Ramos (cell line): ENCODE measurements around the gene RYK.

Experiments used
- in situ Hi-C: fragments of 300-500 bp; cut with MboI; formaldehyde crosslinking; loops from one replicate; pipeline ENCODE4 v1.14.3; 2022; ENCODE audit warnings: low sequenced_read_pairs; ENCODE audit not compliant: unreplicated experiment

Gene RYK

GRCh38 chr3:134161898-134162615, 88.6 kb downstream of the RYK start:
- in situ Hi-C loops, result no loop called here

- in situ Hi-C loops, result no loop called here
Measured at GRCh38 chr3:134155446-134155845, 95.2 kb downstream of the RYK start.

GRCh38 chr3:134153761-134154160, 96.9 kb downstream of the RYK start:
- in situ Hi-C loops, result no loop called here

- in situ Hi-C loops, result no loop called here
Measured at GRCh38 chr3:134150476-134150875, 100.2 kb downstream of the RYK start.

- in situ Hi-C loops, result no loop called here
Measured at GRCh38 chr3:134149286-134149685, 101.4 kb downstream of the RYK start.

GRCh38 chr3:134148534-134148933, 102.1 kb downstream of the RYK start:
- in situ Hi-C loops, result no loop called here

- in situ Hi-C loops, result no loop called here
Measured at GRCh38 chr3:134147411-134147810, 103.2 kb downstream of the RYK start.

GRCh38 chr3:134146666-134147065, 104.0 kb downstream of the RYK start:
- in situ Hi-C loops, result no loop called here

GRCh38 chr3:134145183-134145582, 105.5 kb downstream of the RYK start:
- in situ Hi-C loops, result no loop called here

- in situ Hi-C loops, result no loop called here
Measured at GRCh38 chr3:134144694-134145093, 106.0 kb downstream of the RYK start.

GRCh38 chr3:134143828-134144401, 106.7 kb downstream of the RYK start:
- in situ Hi-C loops, result no loop called here

GRCh38 chr3:134136604-134137003, 114.1 kb downstream of the RYK start:
- in situ Hi-C loops, result no loop called here

GRCh38 chr3:134134698-134135415, 115.8 kb downstream of the RYK start:
- in situ Hi-C loops, result no loop called here

GRCh38 chr3:134134240-134134639, 116.4 kb downstream of the RYK start:
- in situ Hi-C loops, result no loop called here

- in situ Hi-C loops, result no loop called here
Measured at GRCh38 chr3:134132961-134133360, 117.7 kb downstream of the RYK start.

GRCh38 chr3:134126153-134126552, 124.5 kb downstream of the RYK start:
- in situ Hi-C loops, result no loop called here

- in situ Hi-C loops, result no loop called here
Measured at GRCh38 chr3:134114726-134115125, 135.9 kb downstream of the RYK start.

- in situ Hi-C loops, result no loop called here
Measured at GRCh38 chr3:134111616-134112015, 139.0 kb downstream of the RYK start.

GRCh38 chr3:134110963-134111362, 139.7 kb downstream of the RYK start:
- in situ Hi-C loops, result no loop called here
